HCT116 (cell line): Measurements from ENCODE around the gene MAP4. TPM values are rescaled to one million over a fixed set of nuclear protein-coding genes. Genes with fewer than 3 reads are reported as not detected.

Experiments used
- ATAC-seq: fragments of 200-7000 bp; cut with Tn5 transposase; 2 replicates; pipeline ENCODE4 v1.9.1; 2020; ENCODE audit warnings: mild to moderate bottlenecking, moderate library complexity
- BruUV-seq: library from RNA; stranded (reverse); fragments of 400-500 nt; replicated peaks from 2 replicates; lab custom pipeline; 2021; lab: Mats Ljungman, UMichigan
- CTCF ChIA-PET: fragments of 300-600 bp; sonication (Branson Sonifier 250); formaldehyde crosslinking; loops from one replicate; lab custom pipeline; 2021; ENCODE audit warnings: antibody characterized with exemption; lab: Charles Lee
- POLR2A ChIA-PET: fragments of 300-600, 350-600 bp; sonication (Branson Sonifier 250); formaldehyde crosslinking; loops from one replicate; lab custom pipeline; 2021; ENCODE audit warnings: antibody characterized with exemption; lab: Charles Lee
- RAD21 ChIA-PET, 2 experiments: fragments of 300-600 bp; sonication (Branson Sonifier 250); formaldehyde crosslinking; loops; one replicate each; lab custom pipeline; 2023; ENCODE audit warnings: low total read pairs in 2 of 2; ENCODE audit not compliant: uncharacterized antibody in 2 of 2, unreplicated experiment in 2 of 2, low non-redundant PET in 1 of 2; lab: Charles Lee
- DNase-seq: peaks from one replicate; pipeline ENCODE4 v3.0.0-alpha.2; 2010; ENCODE audit warnings: low read depth, low spot score
- H2AFZ ChIP-seq: fragments of 200-600 bp; shearing (Covaris generic), sonication (generic); 2 replicates; pipeline ENCODE4 v1.6.1; 2017; ENCODE audit warnings: low read depth, mixed run types, mixed read lengths, antibody characterized with exemption, low read length; ENCODE audit not compliant: poor library complexity, severe bottlenecking
- H3K27ac ChIP-seq: 2 replicates; pipeline ENCODE4 v1.5.1; 2012; ENCODE audit warnings: low read depth, low read length
- H3K27me3 ChIP-seq: fragments of 200-600 bp; sonication (generic); 2 replicates; pipeline ENCODE4 v1.6.1; 2016; ENCODE audit warnings: mixed run types, low read length, mixed read lengths; ENCODE audit not compliant: insufficient read depth
- H3K36me3 ChIP-seq, 2 experiments: fragments of 200-500 bp in 1 of 2; fragments of 200-600 bp in 1 of 2; sonication (Bioruptor generic) in 1 of 2; sonication (generic) in 1 of 2; 2 replicates each; pipeline versions ENCODE4 v1.5.1 to v1.6.1; 2014 to 2016; ENCODE audit warnings: low read length in 2 of 2, inconsistent platforms in 1 of 2, mixed read lengths in 1 of 2, mixed run types in 1 of 2; ENCODE audit not compliant: insufficient read depth in 2 of 2, control insufficient read depth in 1 of 2
- H3K4me1 ChIP-seq, 2 experiments: fragments of 200-600 bp in 1 of 2; sonication (generic) in 1 of 2; 2 replicates each; pipeline versions ENCODE4 v1.5.1 to v1.6.1; 2012 to 2017; ENCODE audit warnings: low read length in 2 of 2, inconsistent platforms in 1 of 2, mild to moderate bottlenecking in 1 of 2, mixed read lengths in 1 of 2, mixed run types in 1 of 2, moderate library complexity in 1 of 2; ENCODE audit not compliant: insufficient read depth in 2 of 2, control insufficient read depth in 1 of 2
- H3K4me2 ChIP-seq: fragments of 200-600 bp; sonication (generic); 2 replicates; pipeline ENCODE4 v1.6.1; 2017; ENCODE audit warnings: mixed run types, low read length, mixed read lengths
- H3K4me3 ChIP-seq, 2 experiments: fragments of 200-600 bp in 1 of 2; sonication (generic) in 1 of 2; replicated peaks in 1 of 2; 2 replicates each; pipeline ENCODE4 v1.5.1; 2011 to 2016; ENCODE audit warnings: low read length in 2 of 2, control low read depth in 1 of 2, low read depth in 1 of 2, mild to moderate bottlenecking in 1 of 2, mixed read lengths in 1 of 2, mixed run types in 1 of 2
- H3K79me2 ChIP-seq: fragments of 200-600 bp; sonication (generic); 2 replicates; pipeline ENCODE4 v1.6.1; 2017; ENCODE audit warnings: mild to moderate bottlenecking, mixed run types, low read length, moderate library complexity, mixed read lengths; ENCODE audit not compliant: insufficient read depth
- H3K9ac ChIP-seq: fragments of 200-600 bp; sonication (generic); 2 replicates; pipeline ENCODE4 v1.6.1; 2016; ENCODE audit warnings: low read length, mixed read lengths
- H3K9me2 ChIP-seq: fragments of 200-600 bp; sonication (generic), shearing (Covaris generic); 2 replicates; pipeline ENCODE4 v1.6.1; 2017; ENCODE audit warnings: mixed run types, mild to moderate bottlenecking, moderate library complexity; ENCODE audit not compliant: insufficient read depth
- H3K9me3 ChIP-seq, 2 experiments: fragments of 200-500 bp in 1 of 2; fragments of 200-600 bp in 1 of 2; sonication (Bioruptor generic) in 1 of 2; sonication (generic) in 1 of 2; 2 replicates each; pipeline ENCODE4 v1.6.1; 2014 to 2017; ENCODE audit warnings: low read length in 2 of 2, mixed read lengths in 2 of 2, inconsistent platforms in 1 of 2, low read depth in 1 of 2, mild to moderate bottlenecking in 1 of 2, mixed run types in 1 of 2, moderate library complexity in 1 of 2; ENCODE audit not compliant: control insufficient read depth in 1 of 2, insufficient read depth in 1 of 2
- H4K20me1 ChIP-seq: fragments of 200-600 bp; sonication (generic), shearing (Covaris generic); 2 replicates; pipeline ENCODE4 v1.6.1; 2017; ENCODE audit warnings: mixed run types, mild to moderate bottlenecking, moderate library complexity; ENCODE audit not compliant: insufficient read depth
- CEBPB ChIP-seq: IDR thresholded peaks from 2 replicates; pipeline ENCODE4 v1.6.1; 2012; ENCODE audit warnings: low read depth
- EGR1 ChIP-seq: IDR thresholded peaks from 2 replicates; pipeline ENCODE4 v1.6.1; 2012; ENCODE audit warnings: low read depth
- EZH2 ChIP-seq: fragments of 200-600 bp; sonication (generic); IDR thresholded peaks from 2 replicates; pipeline ENCODE4 v1.6.1; 2017; ENCODE audit warnings: antibody characterized with exemption, mixed run types
- EZH2phosphoT487 ChIP-seq: fragments of 200-600 bp; IDR thresholded peaks from 2 replicates; pipeline ENCODE4 v1.6.1; 2018; ENCODE audit warnings: antibody characterized with exemption, borderline replicate concordance
- FOSL1 ChIP-seq: IDR thresholded peaks from 2 replicates; pipeline ENCODE4 v1.6.1; 2012; ENCODE audit warnings: low read depth
- JUND ChIP-seq: IDR thresholded peaks from 2 replicates; pipeline ENCODE4 v1.6.1; 2012
- POLR2A ChIP-seq: IDR thresholded peaks from 2 replicates; pipeline ENCODE4 v1.7.0; 2011; ENCODE audit warnings: borderline replicate concordance; ENCODE audit not compliant: insufficient read depth, insufficient read length; ENCODE audit errors: extremely low read depth
- POLR2AphosphoS5 ChIP-seq: IDR thresholded peaks from 2 replicates; pipeline ENCODE4 v1.6.1; 2011; ENCODE audit warnings: mild to moderate bottlenecking, low read depth, low read length, moderate library complexity
- RAD21 ChIP-seq: IDR thresholded peaks from 2 replicates; pipeline ENCODE4 v1.6.1; 2012; ENCODE audit warnings: low read depth, mild to moderate bottlenecking
- SIN3A ChIP-seq: IDR thresholded peaks from 2 replicates; pipeline ENCODE4 v1.6.1; 2012; ENCODE audit warnings: low read depth
- SP1 ChIP-seq: IDR thresholded peaks from 2 replicates; pipeline ENCODE4 v1.6.1; 2012; ENCODE audit warnings: low read depth
- TCF7L2 ChIP-seq: IDR thresholded peaks from 2 replicates; pipeline ENCODE4 v1.7.0; 2011; ENCODE audit warnings: borderline replicate concordance, inconsistent platforms; ENCODE audit not compliant: insufficient read depth, insufficient read length; ENCODE audit errors: extremely low read depth
- ZFX ChIP-seq: fragments of 450-650 bp; IDR thresholded peaks from 2 replicates; pipeline ENCODE4 v1.6.1; 2017
- ZNF274 ChIP-seq: fragments of 200-500 bp; sonication (Bioruptor generic); IDR thresholded peaks from 2 replicates; pipeline ENCODE4 v1.6.1; 2014; ENCODE audit warnings: mild to moderate bottlenecking, low read depth, low read length, inconsistent platforms
- intact Hi-C: fragments of 100-400 bp; cut with micrococcal nuclease; formaldehyde crosslinking; loops from 2 replicates; pipeline ENCODE4 v1.10.0; 2022
- total RNA-seq: library from RNA; stranded (reverse); gene quantifications from one replicate; pipeline ENCODE4 v1.2.1, GENCODE V29; 2021; ENCODE audit not compliant: unreplicated experiment
- TF ChIP-seq, protein P1 (sequence below): IDR thresholded peaks from 2 replicates; pipeline ENCODE4 v1.6.1; 2012; ENCODE audit warnings: low read depth
- TF ChIP-seq, protein P2 (sequence below): IDR thresholded peaks from 2 replicates; pipeline ENCODE4 v1.6.1; 2011; ENCODE audit warnings: mild to moderate bottlenecking, low read length, moderate library complexity; ENCODE audit not compliant: insufficient replicate concordance; ENCODE audit errors: extremely low read depth
- TF ChIP-seq, protein P3 (sequence below): IDR thresholded peaks from 2 replicates; pipeline ENCODE4 v1.6.1; 2012

Gene MAP4
- total RNA-seq, 1 experiment from 2014 or later, result 200 TPM

DNA sequence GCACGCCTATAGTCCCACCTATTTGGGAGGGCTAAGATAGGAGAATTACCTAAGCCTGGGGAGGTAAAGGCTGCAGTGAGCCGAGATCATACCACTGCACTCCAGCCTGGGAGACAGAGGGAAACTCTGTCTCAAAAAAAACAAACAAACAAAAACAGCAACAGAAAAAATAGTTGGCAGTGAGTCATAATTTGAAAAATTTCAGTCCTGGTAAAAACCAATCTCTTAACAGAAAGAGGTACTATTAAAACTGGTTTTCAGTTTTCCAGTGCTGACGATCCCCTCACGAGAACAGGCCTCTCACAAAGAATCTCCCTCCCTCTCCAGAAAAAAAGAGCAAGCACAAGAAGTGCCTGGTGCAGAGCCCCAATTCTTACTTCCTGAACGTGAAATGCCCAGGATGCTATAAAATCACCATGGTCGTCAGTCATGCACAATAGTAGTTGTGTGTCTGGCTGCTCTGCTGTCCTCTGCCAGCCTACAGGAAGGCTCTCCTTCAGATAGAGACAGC, 22.8 kb upstream of the MAP4 start:
- Histone ChIP-seq H4K20me1 (peaks cover 1% of the 10 kb centered on the region; the same call in 1 of the 2 replicates), H3K9me3 (no peaks in the 10 kb centered on the region), H3K79me2 (peaks cover 84% of the 10 kb centered on the region)

More for the DNA sequence above, 22.8 kb upstream of the MAP4 start:
- TF ChIP-seq, protein P1, sequence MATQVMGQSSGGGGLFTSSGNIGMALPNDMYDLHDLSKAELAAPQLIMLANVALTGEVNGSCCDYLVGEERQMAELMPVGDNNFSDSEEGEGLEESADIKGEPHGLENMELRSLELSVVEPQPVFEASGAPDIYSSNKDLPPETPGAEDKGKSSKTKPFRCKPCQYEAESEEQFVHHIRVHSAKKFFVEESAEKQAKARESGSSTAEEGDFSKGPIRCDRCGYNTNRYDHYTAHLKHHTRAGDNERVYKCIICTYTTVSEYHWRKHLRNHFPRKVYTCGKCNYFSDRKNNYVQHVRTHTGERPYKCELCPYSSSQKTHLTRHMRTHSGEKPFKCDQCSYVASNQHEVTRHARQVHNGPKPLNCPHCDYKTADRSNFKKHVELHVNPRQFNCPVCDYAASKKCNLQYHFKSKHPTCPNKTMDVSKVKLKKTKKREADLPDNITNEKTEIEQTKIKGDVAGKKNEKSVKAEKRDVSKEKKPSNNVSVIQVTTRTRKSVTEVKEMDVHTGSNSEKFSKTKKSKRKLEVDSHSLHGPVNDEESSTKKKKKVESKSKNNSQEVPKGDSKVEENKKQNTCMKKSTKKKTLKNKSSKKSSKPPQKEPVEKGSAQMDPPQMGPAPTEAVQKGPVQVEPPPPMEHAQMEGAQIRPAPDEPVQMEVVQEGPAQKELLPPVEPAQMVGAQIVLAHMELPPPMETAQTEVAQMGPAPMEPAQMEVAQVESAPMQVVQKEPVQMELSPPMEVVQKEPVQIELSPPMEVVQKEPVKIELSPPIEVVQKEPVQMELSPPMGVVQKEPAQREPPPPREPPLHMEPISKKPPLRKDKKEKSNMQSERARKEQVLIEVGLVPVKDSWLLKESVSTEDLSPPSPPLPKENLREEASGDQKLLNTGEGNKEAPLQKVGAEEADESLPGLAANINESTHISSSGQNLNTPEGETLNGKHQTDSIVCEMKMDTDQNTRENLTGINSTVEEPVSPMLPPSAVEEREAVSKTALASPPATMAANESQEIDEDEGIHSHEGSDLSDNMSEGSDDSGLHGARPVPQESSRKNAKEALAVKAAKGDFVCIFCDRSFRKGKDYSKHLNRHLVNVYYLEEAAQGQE, result no peak
- TF ChIP-seq SIN3A (no peak), ZFX (no peak), TCF7L2 (no peak), ZNF274 (no peak), EZH2phosphoT487 (no peak), SP1 (no peak), EZH2 (no peak), POLR2AphosphoS5 (no peak), FOSL1 (no peak), POLR2A (no peak), EGR1 (no peak), RAD21 (no peak), JUND (no peak), CEBPB (no peak)
- TF ChIP-seq, protein P2, sequence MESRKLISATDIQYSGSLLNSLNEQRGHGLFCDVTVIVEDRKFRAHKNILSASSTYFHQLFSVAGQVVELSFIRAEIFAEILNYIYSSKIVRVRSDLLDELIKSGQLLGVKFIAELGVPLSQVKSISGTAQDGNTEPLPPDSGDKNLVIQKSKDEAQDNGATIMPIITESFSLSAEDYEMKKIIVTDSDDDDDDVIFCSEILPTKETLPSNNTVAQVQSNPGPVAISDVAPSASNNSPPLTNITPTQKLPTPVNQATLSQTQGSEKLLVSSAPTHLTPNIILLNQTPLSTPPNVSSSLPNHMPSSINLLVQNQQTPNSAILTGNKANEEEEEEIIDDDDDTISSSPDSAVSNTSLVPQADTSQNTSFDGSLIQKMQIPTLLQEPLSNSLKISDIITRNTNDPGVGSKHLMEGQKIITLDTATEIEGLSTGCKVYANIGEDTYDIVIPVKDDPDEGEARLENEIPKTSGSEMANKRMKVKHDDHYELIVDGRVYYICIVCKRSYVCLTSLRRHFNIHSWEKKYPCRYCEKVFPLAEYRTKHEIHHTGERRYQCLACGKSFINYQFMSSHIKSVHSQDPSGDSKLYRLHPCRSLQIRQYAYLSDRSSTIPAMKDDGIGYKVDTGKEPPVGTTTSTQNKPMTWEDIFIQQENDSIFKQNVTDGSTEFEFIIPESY, result no peak
- TF ChIP-seq, protein P3, sequence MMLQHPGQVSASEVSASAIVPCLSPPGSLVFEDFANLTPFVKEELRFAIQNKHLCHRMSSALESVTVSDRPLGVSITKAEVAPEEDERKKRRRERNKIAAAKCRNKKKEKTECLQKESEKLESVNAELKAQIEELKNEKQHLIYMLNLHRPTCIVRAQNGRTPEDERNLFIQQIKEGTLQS, result no peak
- ATAC-seq, result peak; percentile 35
- Histone ChIP-seq H3K4me1 (peaks cover 61 to 79% of the 10 kb centered on the region in 2 experiments), H3K4me2 (peak overlapping the region; percentile 66), H3K36me3 (no peaks in the 10 kb centered on the region), H3K9me2 (no peaks in the 10 kb centered on the region), H2AFZ (no peak overlapping the region), H3K27me3 (no peaks in the 10 kb centered on the region), H3K9ac (peak overlapping the region; percentile 53), H3K4me3 (no peak overlapping the region; a peak in 1 of 4 replicates), H3K27ac (peak overlapping the region; percentile 81)
- no TSS peak for BruUV-seq
- CTCF ChIA-PET, result no interaction called here
- intact Hi-C loops, result no loop called here
- no peak for DNase-seq
- RAD21 ChIA-PET, result no interaction called here
- POLR2A ChIA-PET, result no interaction called here
